Glutamatergic neuron (in vitro differentiated cells): ENCODE results near the gene KLK12. TPM values are rescaled to one million over a fixed set of nuclear protein-coding genes. Genes with fewer than 3 reads are reported as not detected.
A peak's percentile ranks its signal among the peaks of the same experiment; 100 is the strongest.

Experiments used
- DNase-seq: peaks from one replicate; pipeline ENCODE4 v3.0.0; 2022
- H3K27ac Mint-ChIP-seq: one replicate; pipeline ENCODE4 v1.8.0; 2020; ENCODE audit warnings: mild to moderate bottlenecking, mixed read lengths, inconsistent platforms; ENCODE audit not compliant: unreplicated experiment
- H3K27me3 Mint-ChIP-seq: one replicate; pipeline ENCODE4 v1.8.0; 2020; ENCODE audit warnings: mild to moderate bottlenecking, moderate library complexity, mixed read lengths, inconsistent platforms; ENCODE audit not compliant: unreplicated experiment
- H3K36me3 Mint-ChIP-seq: one replicate; pipeline ENCODE4 v1.8.0; 2020; ENCODE audit warnings: mild to moderate bottlenecking, mixed read lengths, inconsistent platforms; ENCODE audit not compliant: unreplicated experiment
- H3K4me1 Mint-ChIP-seq: one replicate; pipeline ENCODE4 v1.8.0; 2020; ENCODE audit warnings: mild to moderate bottlenecking, low read depth, mixed read lengths, inconsistent platforms; ENCODE audit not compliant: unreplicated experiment
- H3K4me3 Mint-ChIP-seq: one replicate; pipeline ENCODE4 v1.8.0; 2020; ENCODE audit warnings: mild to moderate bottlenecking, mixed read lengths, inconsistent platforms; ENCODE audit not compliant: unreplicated experiment
- H3K9me3 Mint-ChIP-seq: one replicate; pipeline ENCODE4 v1.8.0; 2020; ENCODE audit warnings: mild to moderate bottlenecking, moderate library complexity, mixed read lengths, inconsistent platforms; ENCODE audit not compliant: unreplicated experiment
- total RNA-seq: library from RNA; stranded (reverse); fragmentation: NEBNext Ultra II Directional; extraction: Animal tissue kit (Norgen Biotek cat#: 25700); gene quantifications from one replicate; pipeline ENCODE4 v1.2.1, GENCODE V29; 2021; ENCODE audit not compliant: unreplicated experiment
- TF ChIP-seq, protein P1 (sequence below): fragments of 200-600 bp; sonication (generic); IDR thresholded peaks from one replicate; pipeline ENCODE4 v1.5.0; 2021; ENCODE audit not compliant: partially characterized antibody, unreplicated experiment

KLK12 gene
- total RNA-seq, 1 donor from 2014 or later = 0.66 TPM

DNA sequence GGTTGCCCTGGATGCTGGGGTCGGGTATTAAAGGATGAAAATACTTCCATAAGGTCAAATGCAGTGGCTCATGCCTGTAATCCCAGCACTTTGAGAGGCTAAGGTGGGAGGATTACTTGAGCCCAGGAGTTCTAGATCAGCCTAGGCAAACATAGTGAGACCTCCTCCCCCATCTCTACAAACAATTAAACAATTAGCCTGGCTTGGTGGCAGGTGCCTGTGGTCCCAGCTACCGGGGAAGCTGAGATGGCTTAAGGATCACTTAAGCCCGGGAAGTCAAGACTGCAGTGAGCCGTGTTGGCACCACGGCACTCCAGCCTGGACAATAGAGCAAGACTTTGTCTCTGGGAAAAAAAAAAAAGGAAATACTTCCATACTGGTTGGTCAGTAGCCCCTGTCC, 9.9 kb downstream of the KLK12 start:
- no peak for DNase-seq
- no peak overlapping the region for H3K4me3 Mint-ChIP-seq
- H3K27ac Mint-ChIP-seq = no peak overlapping the region
- H3K4me1 Mint-ChIP-seq = no peaks in the 10 kb centered on the region
- TF ChIP-seq, protein P1, sequence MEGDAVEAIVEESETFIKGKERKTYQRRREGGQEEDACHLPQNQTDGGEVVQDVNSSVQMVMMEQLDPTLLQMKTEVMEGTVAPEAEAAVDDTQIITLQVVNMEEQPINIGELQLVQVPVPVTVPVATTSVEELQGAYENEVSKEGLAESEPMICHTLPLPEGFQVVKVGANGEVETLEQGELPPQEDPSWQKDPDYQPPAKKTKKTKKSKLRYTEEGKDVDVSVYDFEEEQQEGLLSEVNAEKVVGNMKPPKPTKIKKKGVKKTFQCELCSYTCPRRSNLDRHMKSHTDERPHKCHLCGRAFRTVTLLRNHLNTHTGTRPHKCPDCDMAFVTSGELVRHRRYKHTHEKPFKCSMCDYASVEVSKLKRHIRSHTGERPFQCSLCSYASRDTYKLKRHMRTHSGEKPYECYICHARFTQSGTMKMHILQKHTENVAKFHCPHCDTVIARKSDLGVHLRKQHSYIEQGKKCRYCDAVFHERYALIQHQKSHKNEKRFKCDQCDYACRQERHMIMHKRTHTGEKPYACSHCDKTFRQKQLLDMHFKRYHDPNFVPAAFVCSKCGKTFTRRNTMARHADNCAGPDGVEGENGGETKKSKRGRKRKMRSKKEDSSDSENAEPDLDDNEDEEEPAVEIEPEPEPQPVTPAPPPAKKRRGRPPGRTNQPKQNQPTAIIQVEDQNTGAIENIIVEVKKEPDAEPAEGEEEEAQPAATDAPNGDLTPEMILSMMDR = no peak
- peaks cover 6% of the 10 kb centered on the region for H3K27me3 Mint-ChIP-seq
- H3K36me3 Mint-ChIP-seq = peaks cover 4% of the 10 kb centered on the region
- H3K9me3 Mint-ChIP-seq = no peaks in the 10 kb centered on the region

DNA sequence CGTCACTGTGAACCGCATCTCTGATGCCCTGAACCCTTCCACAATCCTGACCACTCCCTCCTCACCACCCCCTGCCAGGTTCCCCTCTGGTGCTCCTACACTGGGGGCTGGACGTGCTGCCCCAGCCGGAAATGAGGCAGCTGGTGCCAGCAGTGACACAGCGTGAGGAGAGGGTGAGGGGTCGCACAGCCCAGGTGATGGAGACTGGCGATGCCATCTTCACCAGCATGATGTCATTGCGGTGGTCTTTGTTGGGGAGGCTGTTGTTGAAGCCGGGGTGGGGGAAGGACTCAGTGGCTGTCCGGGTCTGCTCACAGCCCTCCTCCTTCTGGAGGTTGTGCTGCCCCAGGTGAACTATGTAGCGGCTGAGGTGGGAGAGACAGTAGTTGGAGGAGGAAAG, 10.9 kb downstream of the KLK12 start:
- H3K36me3 Mint-ChIP-seq = peaks cover 4% of the 10 kb centered on the region
- no peaks in the 10 kb centered on the region for H3K9me3 Mint-ChIP-seq
- TF ChIP-seq, protein P1 = no peak
- H3K27ac Mint-ChIP-seq = no peak overlapping the region
- no peak overlapping the region for H3K4me3 Mint-ChIP-seq
- H3K4me1 Mint-ChIP-seq = no peaks in the 10 kb centered on the region
- H3K27me3 Mint-ChIP-seq = peaks cover 8% of the 10 kb centered on the region
- DNase-seq = no peak

DNA sequence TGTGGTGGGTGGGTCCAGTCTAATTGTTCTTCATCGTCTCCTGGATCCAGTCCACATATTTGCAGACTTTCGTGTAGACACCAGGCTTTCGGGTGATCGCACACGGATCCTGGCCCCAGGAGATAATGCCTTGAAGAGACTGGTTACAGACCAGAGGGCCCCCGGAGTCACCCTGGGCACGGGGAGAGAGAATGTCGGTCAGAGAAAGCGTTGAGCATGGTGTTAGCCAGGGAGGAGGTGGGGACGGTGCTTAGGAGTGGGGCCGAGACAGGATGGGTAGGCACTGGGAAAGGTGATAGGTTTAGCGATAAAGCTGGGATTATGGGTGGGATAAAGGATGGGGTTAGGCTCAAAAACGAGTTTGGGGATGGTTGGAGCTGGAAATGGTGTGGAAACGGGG, 12.3 kb downstream of the KLK12 start:
- H3K27ac Mint-ChIP-seq = no peak overlapping the region
- TF ChIP-seq, protein P1 = no peak
- H3K36me3 Mint-ChIP-seq = peaks cover 10% of the 10 kb centered on the region
- peaks cover 17% of the 10 kb centered on the region for H3K27me3 Mint-ChIP-seq
- no peak for DNase-seq
- H3K4me1 Mint-ChIP-seq = peaks cover 4% of the 10 kb centered on the region
- no peak overlapping the region for H3K4me3 Mint-ChIP-seq
- H3K9me3 Mint-ChIP-seq = peaks cover 3% of the 10 kb centered on the region

DNA sequence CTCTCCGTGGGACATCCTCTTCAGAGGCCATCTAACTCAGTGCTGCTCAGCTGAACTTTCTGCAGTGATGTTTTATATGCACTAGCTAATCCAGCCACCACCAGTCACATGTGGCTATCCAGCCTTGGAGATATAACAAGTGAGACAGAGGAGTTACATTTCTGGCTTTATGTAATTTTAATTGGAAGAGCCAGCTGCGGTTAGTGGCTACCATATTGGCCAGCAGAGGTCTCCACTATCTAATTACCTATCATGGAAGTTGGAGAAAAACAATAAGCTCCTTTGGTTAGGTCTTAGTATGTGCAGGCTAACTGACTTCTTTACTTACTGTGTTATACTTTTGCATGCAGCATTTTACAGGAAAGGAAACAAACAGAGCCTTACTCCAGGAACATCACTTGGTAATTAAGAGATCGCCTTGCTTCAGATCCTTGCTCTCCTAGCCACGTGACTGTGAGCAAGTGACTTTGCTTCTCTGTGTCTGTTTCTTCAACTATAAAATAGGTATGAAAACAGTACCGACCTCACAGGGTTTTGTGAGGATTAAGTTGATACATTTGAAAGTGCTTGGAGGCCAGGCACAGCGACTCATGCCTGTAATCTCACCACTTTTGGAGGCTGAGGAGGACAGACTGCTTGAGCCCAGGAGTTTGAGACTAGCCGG, 13.7 kb downstream of the KLK12 start:
- peaks cover 5% of the 10 kb centered on the region for H3K9me3 Mint-ChIP-seq
- no peak overlapping the region for H3K4me3 Mint-ChIP-seq
- no peak overlapping the region for H3K27ac Mint-ChIP-seq
- TF ChIP-seq, protein P1 = peak; percentile 64
- peaks cover 4% of the 10 kb centered on the region for H3K4me1 Mint-ChIP-seq
- peaks cover 5% of the 10 kb centered on the region for H3K36me3 Mint-ChIP-seq
- DNase-seq = no peak
- peaks cover 22% of the 10 kb centered on the region for H3K27me3 Mint-ChIP-seq

DNA sequence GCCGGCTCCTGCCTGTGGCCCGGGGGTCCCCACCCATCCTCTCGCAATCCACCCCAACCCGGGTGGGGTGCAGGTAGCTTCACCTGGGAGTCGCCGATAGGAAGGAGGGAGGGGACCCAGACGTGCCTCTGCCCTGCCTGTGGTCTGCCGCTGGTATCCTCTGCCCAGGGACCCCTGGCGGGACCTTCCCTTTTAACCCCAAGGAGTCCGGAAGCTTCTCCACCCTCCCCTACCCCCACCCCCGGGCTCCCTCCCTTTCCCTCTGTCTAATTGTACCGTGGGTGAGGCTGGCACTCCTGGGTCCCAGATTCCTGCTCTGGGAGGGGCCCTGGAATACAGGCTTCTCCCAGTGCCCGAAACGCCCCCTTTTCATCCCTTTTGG, 15.3 kb downstream of the KLK12 start, which contains the start of gene KLK10:
KLK10 (minus strand) TSS at position 166 of the 382 bp plus-strand sequence. CDS start 579 bp downstream, outside the sequence.
- Mint-ChIP-seq H3K9me3 (peaks cover 5% of the 10 kb centered on the region), H3K36me3 (peaks cover 5% of the 10 kb centered on the region), H3K4me1 (peaks cover 4% of the 10 kb centered on the region), H3K27me3 (peaks cover 22% of the 10 kb centered on the region), H3K27ac (no peak within 1 kb of the TSS), H3K4me3 (peak within 1 kb of the TSS; percentile 92)
- no peak for DNase-seq
- TF ChIP-seq, protein P1 = no peak
